Effector CD4-positive, alpha-beta T cell (primary cell): ENCODE results near the gene SGPP2.
A peak's percentile ranks its signal among the peaks of the same experiment; 100 is the strongest.
"Not testable (repeated sequence)": the region's sequence is repeated elsewhere in the genome, so short reads cannot be mapped to it uniquely, and the experiment has no call there.

Source experiments
- DNase-seq: peaks from one replicate; pipeline ENCODE4 v3.0.0-alpha.2; 2020
- total RNA-seq: gene quantifications from one replicate; lab custom pipeline; 2026; lab: John Stamatoyannopoulos, UW

The SGPP2 gene
- 20.8 reads per million, percentile 47 among the genes with 10 or more reads in this experiment for total RNA-seq

GRCh38 chr2:222424276-222424728 is at the start of gene SGPP2:
SGPP2 (plus strand) TSS chr2:222424543; CDS start chr2:222424603, 60 bp downstream.
- DNase-seq: peak; percentile 26

DNA sequence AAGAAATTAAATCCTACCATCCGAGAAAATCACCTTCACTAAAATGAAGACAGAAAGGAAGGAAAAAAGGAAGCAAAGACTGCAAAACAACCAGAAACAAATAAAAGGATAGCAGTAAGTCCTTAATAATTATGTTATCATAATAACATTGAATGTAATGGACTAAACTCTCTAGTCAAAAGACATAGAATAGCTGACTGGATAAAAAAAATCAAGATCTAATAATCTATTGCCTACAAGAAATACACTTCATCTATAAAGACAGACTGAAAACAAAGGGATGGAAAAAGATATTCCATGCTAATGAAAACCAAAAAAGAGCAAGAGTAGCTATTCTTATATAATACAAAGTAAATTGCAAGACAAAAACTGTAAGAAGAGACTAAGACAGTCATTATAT is 48.5 kb upstream of the SGPP2 start:
- no peak for DNase-seq

GRCh38 chr2:222380456-222380855 is 43.9 kb upstream of the SGPP2 start:
- DNase-seq: no peak

DNA sequence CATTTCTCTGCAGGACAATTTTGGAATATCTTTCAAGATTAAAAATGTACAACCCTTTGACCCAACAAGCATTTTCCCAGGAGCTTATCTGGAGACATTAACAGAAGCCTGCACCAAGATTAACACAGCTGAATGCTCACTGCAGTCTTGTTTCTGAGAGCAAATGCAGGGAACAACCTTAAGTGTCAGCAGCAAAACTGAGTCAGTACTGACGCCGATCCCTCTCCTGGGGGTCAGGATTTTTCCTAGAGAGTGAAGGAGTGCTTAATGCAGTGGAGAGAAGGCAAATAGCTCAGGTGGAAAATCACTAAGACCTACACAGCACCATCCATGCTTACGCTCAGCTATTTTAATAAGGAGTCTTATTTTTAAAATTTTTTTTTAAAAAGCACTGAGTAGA is 42.8 kb upstream of the SGPP2 start:
- no peak for DNase-seq

DNA sequence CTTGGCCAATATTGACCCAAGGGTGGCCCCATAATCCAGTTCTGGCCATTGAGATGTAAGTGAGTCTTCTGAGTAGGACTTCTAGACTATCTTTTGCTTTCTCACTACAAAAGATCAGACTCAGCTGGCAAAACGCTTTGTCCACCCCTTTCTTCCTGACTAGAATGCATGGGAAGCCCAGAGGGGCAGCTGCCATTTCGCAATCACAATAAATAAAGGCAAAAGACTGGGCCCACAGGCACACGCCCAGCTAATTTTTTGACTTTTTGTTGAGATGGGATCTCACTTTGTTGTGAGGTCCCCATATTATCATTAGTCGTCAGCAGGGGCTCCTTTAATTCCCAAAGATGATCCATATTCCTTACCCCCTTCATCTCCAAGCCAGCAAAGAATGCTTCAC is 41.1 kb upstream of the SGPP2 start:
- no peak for DNase-seq

DNA sequence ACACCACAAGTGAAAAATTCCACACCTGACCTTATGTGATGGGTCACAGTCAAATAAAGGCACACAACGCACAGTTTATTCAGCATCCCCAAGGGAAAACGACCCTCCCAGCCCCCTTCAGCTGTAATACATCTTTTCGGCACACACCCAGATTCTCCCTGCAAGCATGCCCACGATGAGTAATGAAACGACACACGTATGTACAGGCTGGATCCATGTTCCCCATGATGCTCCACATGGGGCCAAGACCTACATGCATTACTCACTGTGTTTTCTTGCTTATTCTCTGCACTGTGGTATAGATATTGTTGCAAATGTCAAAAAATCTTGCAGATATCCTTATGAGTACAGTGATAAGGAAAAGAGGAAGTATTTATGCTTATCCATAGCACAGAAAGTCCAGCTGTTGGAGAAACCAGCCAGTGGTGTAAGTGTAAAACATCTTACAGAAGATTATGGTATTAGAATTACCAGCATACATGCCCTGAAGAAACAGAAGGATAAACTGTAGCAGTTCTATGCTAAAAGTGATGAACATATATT is 32.5 kb upstream of the SGPP2 start:
- DNase-seq: no peak

GRCh38 chr2:222393733-222394267 is 30.5 kb upstream of the SGPP2 start:
- no peak for DNase-seq

DNA sequence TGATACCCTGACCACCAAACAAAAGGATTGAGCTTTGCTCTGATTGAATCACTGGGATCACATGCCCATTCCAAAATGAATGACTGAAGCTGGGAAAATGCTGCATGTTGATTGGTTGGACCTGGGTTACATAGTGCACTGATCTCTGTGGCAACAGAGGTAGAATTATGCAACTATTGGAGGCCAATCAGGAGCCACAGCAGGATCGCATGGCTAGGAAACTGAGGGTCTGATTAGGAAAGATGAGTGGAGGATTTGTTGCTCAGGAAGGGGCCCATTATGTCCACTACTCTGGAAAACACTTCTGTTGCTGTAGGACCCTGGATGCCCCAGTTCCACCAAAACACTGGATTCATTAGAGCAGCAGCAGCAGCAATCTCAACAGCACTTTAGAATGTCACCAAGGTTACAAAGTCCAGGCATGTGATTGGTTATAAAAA is 25.9 kb upstream of the SGPP2 start:
- no peak for DNase-seq

- no peak for DNase-seq
These were observed 25.1 kb upstream of the SGPP2 start for GRCh38 chr2:222399038-222399783.

DNA sequence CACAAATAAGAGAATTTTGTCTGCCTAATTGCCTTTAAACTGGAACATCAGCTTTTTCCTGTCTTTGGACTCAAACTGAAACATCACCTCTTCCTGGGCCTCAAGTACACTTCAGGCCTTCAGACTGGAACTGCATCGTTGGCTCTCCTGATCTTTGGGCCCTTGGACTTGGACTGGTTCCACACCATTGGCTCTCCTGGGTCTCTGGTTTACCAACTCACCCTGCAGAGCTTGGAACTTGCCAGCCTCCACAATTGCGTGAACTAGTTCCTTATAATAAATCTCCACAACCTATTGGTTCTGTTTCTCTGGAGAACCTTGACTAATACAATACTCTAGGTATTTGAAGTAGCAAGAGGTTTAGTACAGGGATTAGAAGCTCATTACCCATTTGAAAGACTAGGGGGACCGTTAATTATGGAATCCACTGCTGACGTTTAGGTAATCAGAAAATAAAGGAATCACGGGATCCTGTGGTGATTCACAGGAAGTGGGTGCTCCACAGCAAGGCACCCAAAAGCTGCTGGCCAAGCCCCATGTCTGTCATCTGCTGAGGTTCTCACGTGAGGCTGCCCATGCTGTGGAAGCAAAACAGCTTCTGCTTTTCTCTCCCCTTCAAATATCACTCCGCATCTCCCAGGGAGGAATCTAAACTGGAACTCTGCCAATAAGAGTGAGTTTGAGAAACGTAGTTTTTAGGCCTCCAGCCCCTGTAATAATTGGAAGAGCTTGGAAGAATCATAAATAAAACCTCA is 20.0 kb upstream of the SGPP2 start:
- DNase-seq: no peak

- no peak for DNase-seq
These were observed 15.7 kb upstream of the SGPP2 start for GRCh38 chr2:222408684-222409083.

- DNase-seq: no peak
These were observed 13.8 kb upstream of the SGPP2 start for GRCh38 chr2:222410534-222410933.

- DNase-seq: not testable (repeated sequence)
These were observed 12.0 kb upstream of the SGPP2 start for GRCh38 chr2:222412334-222412733.

DNA sequence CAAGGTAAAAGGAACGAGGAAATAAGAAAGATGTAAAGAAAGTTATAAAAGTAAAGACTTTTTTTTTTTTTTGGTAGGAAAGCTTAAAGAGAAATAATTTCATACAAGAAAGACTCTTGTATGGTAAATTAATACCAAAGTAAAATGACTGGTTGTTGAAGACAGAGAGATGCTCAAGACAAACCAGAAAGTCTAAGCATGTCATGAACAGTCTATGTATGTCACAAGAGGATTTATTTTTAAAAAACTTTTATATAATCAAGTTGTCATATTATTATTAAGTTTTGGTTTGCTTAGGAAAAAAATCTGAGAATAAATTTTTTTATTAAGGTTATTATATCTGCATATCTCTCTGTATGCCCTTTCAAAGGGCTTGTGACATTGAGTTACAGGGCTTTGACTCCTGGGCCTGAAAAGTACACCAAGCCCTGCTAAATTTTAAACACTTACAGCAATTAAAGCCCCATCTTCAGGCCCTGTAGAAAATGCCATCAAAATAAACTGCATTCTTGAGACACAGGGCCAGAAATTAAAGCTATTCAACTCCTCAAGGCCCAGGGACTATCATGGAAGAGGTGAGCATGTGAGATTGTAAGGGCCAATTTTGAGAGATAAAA is 10.9 kb upstream of the SGPP2 start:
- DNase-seq: no peak

- no peak for DNase-seq
These were observed 5.6 kb upstream of the SGPP2 start for GRCh38 chr2:222418739-222419138.

GRCh38 chr2:222420508-222420907 is 3.8 kb upstream of the SGPP2 start:
- DNase-seq: no peak

GRCh38 chr2:222421626-222422025 is 2.7 kb upstream of the SGPP2 start:
- DNase-seq: no peak

DNA sequence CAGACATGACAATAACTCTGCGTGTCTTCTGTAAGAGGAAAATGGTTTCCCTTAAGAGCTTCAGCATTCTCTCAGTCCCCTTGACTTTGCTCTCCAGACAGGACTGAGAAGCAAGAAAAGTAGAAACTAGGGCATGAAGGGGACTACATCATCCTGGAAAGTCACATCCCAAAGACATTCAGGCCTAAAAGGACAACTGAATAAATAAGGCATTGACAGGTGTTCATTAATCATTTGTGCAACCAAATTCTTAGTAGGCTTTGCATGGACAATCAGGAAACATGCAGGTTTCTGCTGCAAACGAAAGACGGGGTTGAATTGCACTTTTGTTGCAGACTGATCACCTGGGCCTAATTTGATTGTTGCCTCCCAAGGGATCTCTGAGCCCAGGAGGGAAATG is 1.2 kb upstream of the SGPP2 start:
- no peak for DNase-seq

DNA sequence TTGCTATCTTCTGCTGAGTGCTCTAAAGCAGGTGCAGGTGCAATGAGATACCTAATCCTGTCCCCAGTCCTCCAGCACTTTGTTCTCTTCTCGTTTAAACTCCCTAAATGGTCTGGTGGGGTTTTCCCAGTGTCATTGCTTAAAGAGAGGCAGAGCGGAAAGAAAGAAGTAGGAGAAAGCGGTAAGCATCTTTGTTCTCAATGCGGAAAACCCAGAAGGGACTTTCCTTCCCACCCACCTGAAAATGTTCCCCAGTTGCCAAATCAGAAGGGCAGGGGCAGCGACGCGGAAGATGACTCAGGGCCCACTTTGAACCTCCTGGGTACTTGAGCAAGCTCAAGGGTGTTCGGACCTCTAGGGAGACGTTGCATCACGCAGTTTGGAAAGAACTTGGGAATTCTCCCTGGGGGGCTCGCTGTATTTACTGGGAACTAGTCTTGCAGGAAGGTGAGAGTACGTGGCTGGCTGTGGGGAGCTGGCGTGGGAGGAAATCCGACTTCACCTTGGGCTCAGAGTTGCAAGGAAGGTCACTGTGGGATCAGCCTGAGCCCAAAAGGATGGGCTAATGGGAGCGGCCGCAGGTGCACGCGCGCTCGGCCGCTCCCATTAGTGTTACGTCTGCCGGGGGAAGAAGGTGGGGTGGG is 589 bp upstream of the SGPP2 start:
- peak; percentile 38 for DNase-seq

GRCh38 chr2:222424729-222425671 is 657 bp downstream of the SGPP2 start:
- peak; percentile 26 for DNase-seq

GRCh38 chr2:222427646-222428301 is 3.4 kb downstream of the SGPP2 start:
- DNase-seq: no peak
